SK-N-SH (cell line): ENCODE data around the gene NLK. TPM values are rescaled to one million over a fixed set of nuclear protein-coding genes. Genes with fewer than 3 reads are reported as not detected.

ENCODE experiments used
- CTCF ChIA-PET: fragments of 300-600, 350-600 bp; formaldehyde crosslinking; extraction: SDS; loops from one replicate; lab custom pipeline; 2021; lab: Yijun Ruan, JAX
- POLR2A ChIA-PET: fragments of 350-600 bp; sonication (Branson Sonifier 250); formaldehyde crosslinking; extraction: SDS; loops from one replicate; lab custom pipeline; 2020; ENCODE audit warnings: antibody characterized with exemption, inconsistent platforms; lab: Yijun Ruan, JAX
- DNase-seq: peaks from one replicate; pipeline ENCODE4 v3.0.0; 2012
- H2AFZ ChIP-seq: fragments of 200-600 bp; sonication (generic); 2 replicates; pipeline ENCODE4 v1.8.1; 2016; ENCODE audit warnings: antibody characterized with exemption, mild to moderate bottlenecking, low read depth
- H3F3A ChIP-seq: fragments of 200-600 bp; sonication (generic); replicated peaks from 2 replicates; pipeline ENCODE3; 2016; ENCODE audit warnings: antibody characterized with exemption, mild to moderate bottlenecking; ENCODE audit not compliant: insufficient read depth
- H3K27ac ChIP-seq, 2 experiments: fragments of 200-500 bp in 1 of 2; fragments of 200-600 bp in 1 of 2; sonication (Bioruptor generic) in 1 of 2; sonication (generic), shearing (Covaris generic) in 1 of 2; 2 replicates each; pipeline versions ENCODE4 v1.5.1 to v1.6.1; 2014 to 2016; ENCODE audit warnings: low read depth in 2 of 2, inconsistent platforms in 1 of 2, low read length in 1 of 2, mild to moderate bottlenecking in 1 of 2, mixed read lengths in 1 of 2
- H3K27me3 ChIP-seq: fragments of 200-600 bp; sonication (generic), shearing (Covaris generic); 2 replicates; pipeline ENCODE4 v1.6.1; 2016; ENCODE audit warnings: mixed run types; ENCODE audit not compliant: insufficient read depth
- H3K36me3 ChIP-seq, 2 experiments: fragments of 200-500 bp in 1 of 2; fragments of 200-600 bp in 1 of 2; sonication (Bioruptor generic) in 1 of 2; sonication (generic) in 1 of 2; replicated peaks in 1 of 2; 2 replicates each; pipeline versions ENCODE3 to v1.5.1; 2014 to 2016; ENCODE audit warnings: low read length in 1 of 2, mild to moderate bottlenecking in 1 of 2; ENCODE audit not compliant: insufficient read depth in 2 of 2, control insufficient read depth in 1 of 2
- H3K4me1 ChIP-seq, 2 experiments: fragments of 200-500 bp in 1 of 2; fragments of 200-600 bp in 1 of 2; sonication (Bioruptor generic) in 1 of 2; sonication (generic), shearing (Covaris generic) in 1 of 2; 2 replicates each; pipeline versions ENCODE4 v1.5.1 to v1.6.1; 2014 to 2016; ENCODE audit warnings: low read depth in 1 of 2, low read length in 1 of 2, mixed run types in 1 of 2; ENCODE audit not compliant: insufficient read depth in 2 of 2, control insufficient read depth in 1 of 2
- H3K4me2 ChIP-seq: fragments of 200-600 bp; sonication (generic), shearing (Covaris generic); 2 replicates; pipeline ENCODE4 v1.6.1; 2017; ENCODE audit warnings: mixed run types
- H3K4me3 ChIP-seq, 2 experiments: fragments of 200-500 bp in 1 of 2; fragments of 200-600 bp in 1 of 2; sonication (Bioruptor generic) in 1 of 2; sonication (generic), shearing (Covaris generic) in 1 of 2; 2 replicates each; pipeline versions ENCODE4 v1.5.1 to v1.8.1; 2014 to 2016; ENCODE audit warnings: low read depth in 2 of 2, inconsistent platforms in 1 of 2, low read length in 1 of 2, mild to moderate bottlenecking in 1 of 2, mixed read lengths in 1 of 2, moderate library complexity in 1 of 2
- H3K79me2 ChIP-seq: fragments of 200-600 bp; sonication (generic); 2 replicates; pipeline ENCODE4 v1.8.1; 2017; ENCODE audit warnings: mild to moderate bottlenecking; ENCODE audit not compliant: insufficient read depth
- H3K9ac ChIP-seq: fragments of 200-600 bp; sonication (generic); 2 replicates; pipeline ENCODE4 v1.6.1; 2017; ENCODE audit warnings: mixed run types
- H3K9me2 ChIP-seq: fragments of 200-600 bp; sonication (generic); 2 replicates; pipeline ENCODE4 v1.6.1; 2017; ENCODE audit warnings: mixed run types
- H3K9me3 ChIP-seq: fragments of 200-600 bp; sonication (generic); 2 replicates; pipeline ENCODE4 v1.6.1; 2017; ENCODE audit warnings: mixed run types, mild to moderate bottlenecking, moderate library complexity
- H4K20me1 ChIP-seq: fragments of 200-600 bp; sonication (generic); 2 replicates; pipeline ENCODE4 v1.6.1; 2017; ENCODE audit warnings: mild to moderate bottlenecking, mixed run types; ENCODE audit not compliant: insufficient read depth
- FOSL2 ChIP-seq: IDR thresholded peaks from 2 replicates; pipeline ENCODE4 v1.4.0; 2012; ENCODE audit warnings: low read depth, mild to moderate bottlenecking, moderate library complexity, borderline replicate concordance
- FOXJ3 ChIP-seq: sonication (generic); formaldehyde crosslinking; IDR thresholded peaks from 2 replicates; pipeline ENCODE4 v1.5.1; 2020; ENCODE audit warnings: mild to moderate bottlenecking, missing genetic modification reagents
- GABPA ChIP-seq: IDR thresholded peaks from 2 replicates; pipeline ENCODE4 v1.4.0; 2012; ENCODE audit warnings: low read depth, mild to moderate bottlenecking
- GATA2 ChIP-seq: sonication (generic); formaldehyde crosslinking; IDR thresholded peaks from 2 replicates; pipeline ENCODE4 v1.5.0; 2020; ENCODE audit warnings: mild to moderate bottlenecking, missing genetic modification reagents
- NRF1 ChIP-seq: IDR thresholded peaks from 2 replicates; pipeline ENCODE4 v1.6.1; 2012; ENCODE audit warnings: low read depth, mild to moderate bottlenecking, low read length
- SMC3 ChIP-seq: IDR thresholded peaks from 2 replicates; pipeline ENCODE4 v1.6.1; 2012; ENCODE audit warnings: low read depth, low read length, improper control_type of control experiment
- TEAD4 ChIP-seq: IDR thresholded peaks from 2 replicates; pipeline ENCODE4 v1.4.0; 2012; ENCODE audit warnings: mild to moderate bottlenecking, borderline replicate concordance; ENCODE audit not compliant: insufficient read depth
- YY1 ChIP-seq: IDR thresholded peaks from 2 replicates; pipeline ENCODE4 v1.4.0; 2012; ENCODE audit warnings: low read depth, mild to moderate bottlenecking
- WGBS: methylation state at CpG from one replicate; pipeline ENCODE4 v1.1.6; 2017; ENCODE audit warnings: low lambda C conversion rate; 5-methylcytosine and 5-hydroxymethylcytosine counted together
- polyA plus RNA-seq, 3 experiments: library from polyadenylated mRNA; depleted of rRNA; stranded (reverse); fragments of >200 nt; gene quantifications; 2 replicates each; pipeline ENCODE4 v1.2.3, GENCODE V29; 2012
- TF ChIP-seq, protein P1 (sequence below): IDR thresholded peaks from 2 replicates; pipeline ENCODE4 v1.4.0; 2012; ENCODE audit warnings: low read depth, borderline replicate concordance
- TF ChIP-seq, protein P2 (sequence below): fragments of 150-350 bp; IDR thresholded peaks from 2 replicates; pipeline ENCODE4 v1.6.1; 2017; ENCODE audit warnings: antibody characterized with exemption, low read length, low read depth, borderline replicate concordance

NLK gene
- polyA plus RNA-seq, 1 of the 3 experiments (the other 2 are of a cell fraction): 12.3 TPM

DNA sequence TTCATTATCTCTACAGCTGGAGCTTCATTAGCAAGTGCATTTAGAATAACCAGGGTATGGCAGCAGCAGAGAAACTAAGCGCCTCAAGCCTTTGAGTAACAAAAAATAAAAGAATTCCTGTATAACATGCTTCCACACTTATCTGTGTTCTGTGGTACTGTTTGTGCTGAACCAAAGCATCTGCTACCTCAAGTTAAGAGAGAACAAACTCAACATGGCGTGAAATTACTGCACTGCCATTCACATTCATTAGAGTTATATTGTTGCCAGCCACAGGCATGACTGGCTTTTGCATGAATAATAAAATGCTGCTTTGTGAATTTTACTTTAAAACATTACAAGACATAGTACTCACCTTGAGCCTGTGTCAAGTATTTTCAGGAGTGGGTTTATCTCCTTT lies 76.6 kb downstream of the NLK start:
- ChIA-PET CTCF (no interaction called here), POLR2A (no interaction called here)
- no peak overlapping the region for H3K4me2 ChIP-seq
- no peaks in the 10 kb centered on the region for H3K9me2 ChIP-seq
- H3K4me3 ChIP-seq: no peak overlapping the region
- H3K79me2 ChIP-seq: peaks cover 88% of the 10 kb centered on the region
- peaks cover 7 to 16% of the 10 kb centered on the region in 2 experiments for H3K36me3 ChIP-seq
- H3K27me3 ChIP-seq: no peaks in the 10 kb centered on the region
- H3K9ac ChIP-seq: no peak overlapping the region
- no peaks in the 10 kb centered on the region for H3F3A ChIP-seq
- no peak for TF ChIP-seq NRF1
- no peak for TF ChIP-seq GATA2
- TF ChIP-seq YY1: no peak
- TF ChIP-seq, protein P1, sequence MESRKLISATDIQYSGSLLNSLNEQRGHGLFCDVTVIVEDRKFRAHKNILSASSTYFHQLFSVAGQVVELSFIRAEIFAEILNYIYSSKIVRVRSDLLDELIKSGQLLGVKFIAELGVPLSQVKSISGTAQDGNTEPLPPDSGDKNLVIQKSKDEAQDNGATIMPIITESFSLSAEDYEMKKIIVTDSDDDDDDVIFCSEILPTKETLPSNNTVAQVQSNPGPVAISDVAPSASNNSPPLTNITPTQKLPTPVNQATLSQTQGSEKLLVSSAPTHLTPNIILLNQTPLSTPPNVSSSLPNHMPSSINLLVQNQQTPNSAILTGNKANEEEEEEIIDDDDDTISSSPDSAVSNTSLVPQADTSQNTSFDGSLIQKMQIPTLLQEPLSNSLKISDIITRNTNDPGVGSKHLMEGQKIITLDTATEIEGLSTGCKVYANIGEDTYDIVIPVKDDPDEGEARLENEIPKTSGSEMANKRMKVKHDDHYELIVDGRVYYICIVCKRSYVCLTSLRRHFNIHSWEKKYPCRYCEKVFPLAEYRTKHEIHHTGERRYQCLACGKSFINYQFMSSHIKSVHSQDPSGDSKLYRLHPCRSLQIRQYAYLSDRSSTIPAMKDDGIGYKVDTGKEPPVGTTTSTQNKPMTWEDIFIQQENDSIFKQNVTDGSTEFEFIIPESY: no peak
- TF ChIP-seq, all 33 proteins: peak for 0
- Histone ChIP-seq H3K4me1 (peaks cover 0 to under 1% of the 10 kb centered on the region in 2 experiments; a peak in 2 of 4 replicates), H3K27ac (no peak overlapping the region), H3K9me3 (no peaks in the 10 kb centered on the region; the same call in 1 of the 2 replicates), H2AFZ (no peak overlapping the region), H4K20me1 (no peaks in the 10 kb centered on the region)
- no peak for DNase-seq
- 95% methylated on average over 2 of the region's 2 CpGs for WGBS

DNA sequence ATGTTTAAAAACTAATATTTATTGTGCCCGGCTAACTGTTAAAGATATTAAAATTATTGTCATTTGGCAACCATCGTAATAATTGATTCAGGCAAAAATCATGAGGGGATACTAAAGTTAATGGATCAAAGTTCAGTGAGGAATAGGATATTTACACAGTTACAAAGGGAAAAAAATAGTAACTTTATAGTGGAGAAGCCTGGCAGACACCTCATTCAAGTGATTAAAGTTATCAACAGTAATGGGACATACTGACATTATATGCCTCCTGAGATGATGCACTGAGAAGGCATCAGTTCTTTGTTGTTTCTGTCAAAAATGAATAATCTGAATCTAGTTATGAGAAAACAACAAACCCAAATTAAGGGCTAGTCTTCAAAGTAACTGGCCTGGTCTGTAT lies 77.1 kb downstream of the NLK start:
- POLR2A ChIA-PET: no interaction called here
- no peak for TF ChIP-seq NRF1
- TF ChIP-seq FOXJ3: no peak
- TF ChIP-seq GABPA: no peak
- TF ChIP-seq, protein P2, sequence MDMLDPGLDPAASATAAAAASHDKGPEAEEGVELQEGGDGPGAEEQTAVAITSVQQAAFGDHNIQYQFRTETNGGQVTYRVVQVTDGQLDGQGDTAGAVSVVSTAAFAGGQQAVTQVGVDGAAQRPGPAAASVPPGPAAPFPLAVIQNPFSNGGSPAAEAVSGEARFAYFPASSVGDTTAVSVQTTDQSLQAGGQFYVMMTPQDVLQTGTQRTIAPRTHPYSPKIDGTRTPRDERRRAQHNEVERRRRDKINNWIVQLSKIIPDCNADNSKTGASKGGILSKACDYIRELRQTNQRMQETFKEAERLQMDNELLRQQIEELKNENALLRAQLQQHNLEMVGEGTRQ: no peak
- TF ChIP-seq GATA2: no peak
- no peak for TF ChIP-seq FOSL2
- TF ChIP-seq SMC3: no peak
- TF ChIP-seq TEAD4: no peak
- no peak for TF ChIP-seq YY1
- H4K20me1 ChIP-seq: no peaks in the 10 kb centered on the region
- 97% methylated on average over 2 of the region's 2 CpGs for WGBS
- no peaks in the 10 kb centered on the region for H3K9me2 ChIP-seq
- no peak overlapping the region for H3K4me3 ChIP-seq
- peaks cover 7 to 21% of the 10 kb centered on the region in 2 experiments for H3K36me3 ChIP-seq
- H3K4me1 ChIP-seq: peaks cover 0 to under 1% of the 10 kb centered on the region in 2 experiments; a peak in 2 of 4 replicates
- H3K4me2 ChIP-seq: no peak overlapping the region
- CTCF ChIA-PET: no interaction called here
- H3F3A ChIP-seq: no peaks in the 10 kb centered on the region
- H2AFZ ChIP-seq: no peak overlapping the region
- peaks cover 86% of the 10 kb centered on the region for H3K79me2 ChIP-seq
- H3K9ac ChIP-seq: no peak overlapping the region
- DNase-seq: no peak
- H3K27me3 ChIP-seq: no peaks in the 10 kb centered on the region
- H3K27ac ChIP-seq: no peak overlapping the region
- H3K9me3 ChIP-seq: no peaks in the 10 kb centered on the region; the same call in 1 of the 2 replicates
